Inflammatory macrophage treated with lipopolysaccharide for 4 hours (primary cell): ENCODE measurements around the gene XRCC4.
A peak's percentile ranks its signal among the peaks of the same experiment; 100 is the strongest.
"Not testable (repeated sequence)": the region's sequence is repeated elsewhere in the genome, so short reads cannot be mapped to it uniquely, and the experiment has no call there.

Experiments
- DNase-seq: peaks from one replicate; pipeline ENCODE4 v3.0.0-alpha.2; 2020

XRCC4 gene

GRCh38 chr5:83076742-83077661 lies at the start of gene XRCC4, which contains the start of gene TMEM167A:
XRCC4 (plus strand) TSS chr5:83077547; CDS start chr5:83104920, 27,373 bp downstream.
TMEM167A (minus strand) TSS chr5:83077394; CDS start chr5:83077323, 71 bp downstream.
- peak; percentile 100 for DNase-seq

- no peak for DNase-seq
Measured at GRCh38 chr5:83029912-83030311, 47.4 kb upstream of the XRCC4 start.

- DNase-seq, result no peak
Measured at GRCh38 chr5:83031381-83031780, 46.0 kb upstream of the XRCC4 start.

- DNase-seq, result no peak
Measured at GRCh38 chr5:83034036-83034435, 43.3 kb upstream of the XRCC4 start.

- no peak for DNase-seq
Measured at GRCh38 chr5:83034528-83035207, 42.7 kb upstream of the XRCC4 start.

- no peak for DNase-seq
Measured at GRCh38 chr5:83035373-83036100, 41.8 kb upstream of the XRCC4 start.

- DNase-seq, result no peak
Measured at GRCh38 chr5:83036991-83037575, 40.3 kb upstream of the XRCC4 start.

GRCh38 chr5:83038924-83039323 lies 38.4 kb upstream of the XRCC4 start:
- DNase-seq, result no peak

- no peak for DNase-seq
Measured at GRCh38 chr5:83042507-83042906, 34.8 kb upstream of the XRCC4 start.

GRCh38 chr5:83044926-83045325 lies 32.4 kb upstream of the XRCC4 start:
- DNase-seq, result no peak

GRCh38 chr5:83048277-83048676 lies 29.1 kb upstream of the XRCC4 start:
- no peak for DNase-seq

- no peak for DNase-seq
Measured at GRCh38 chr5:83048811-83049210, 28.5 kb upstream of the XRCC4 start.

GRCh38 chr5:83049370-83049885 lies 27.9 kb upstream of the XRCC4 start:
- no peak for DNase-seq

- DNase-seq, result no peak
Measured at GRCh38 chr5:83050723-83051340, 26.5 kb upstream of the XRCC4 start.

- no peak for DNase-seq
Measured at GRCh38 chr5:83055166-83055565, 22.2 kb upstream of the XRCC4 start.

- no peak for DNase-seq
Measured at GRCh38 chr5:83058726-83059125, 18.6 kb upstream of the XRCC4 start.

GRCh38 chr5:83059341-83059740 lies 18.0 kb upstream of the XRCC4 start:
- no peak for DNase-seq

GRCh38 chr5:83066548-83067110 lies 10.7 kb upstream of the XRCC4 start:
- no peak for DNase-seq

- not testable (repeated sequence) for DNase-seq
Measured at GRCh38 chr5:83067377-83067776, 10.0 kb upstream of the XRCC4 start.

GRCh38 chr5:83069096-83069799 lies 8.1 kb upstream of the XRCC4 start:
- DNase-seq, result no peak
